ENCODE measurements around the gene SOSTDC1. TPM values are rescaled to one million over a fixed set of nuclear protein-coding genes. Genes with fewer than 3 reads are reported as not detected.
A peak's percentile ranks its signal among the peaks of the same experiment; 100 is the strongest.
"Not testable (repeated sequence)": the region's sequence is repeated elsewhere in the genome, so short reads cannot be mapped to it uniquely, and the experiment has no call there.

SOSTDC1 gene
- polyA plus RNA-seq: 1 to 10 TPM; 1.1 to 2.1 TPM

GRCh38 chr7:16465469-16466361 lies at the start of gene SOSTDC1:
Gene SOSTDC1 (minus strand): TSS chr7:16465738. CDS start chr7:16465668, 70 bp downstream.
- H3K27ac ChIP-seq (ENCODE audit: low read depth in 2 of 2, low read length in 1 of 2): peak within 1 kb of the TSS in 1 of 2 donors; percentile 8
- H3K36me3 ChIP-seq (ENCODE audit: control insufficient read depth in 2 of 2, insufficient read depth in 2 of 2, low read length in 1 of 2): no peaks in the 10 kb centered on the region
- H3K4me3 ChIP-seq (ENCODE audit: low read depth in 1 of 2, low read length in 2 of 2): peak within 1 kb of the TSS in 1 of 2 donors; percentile 38
- no peaks in the 10 kb centered on the region for H3K27me3 ChIP-seq (ENCODE audit: control insufficient read depth in 1 of 2, insufficient read depth in 2 of 2, low read length in 2 of 2)
- WGBS, 2 donors: 7 to 12% methylated on average over 10 of the region's 10 CpGs
- no peaks in the 10 kb centered on the region for H3K4me1 ChIP-seq (ENCODE audit: control insufficient read depth in 2 of 2, insufficient read depth in 2 of 2, low read length in 1 of 2)
- no peaks in the 10 kb centered on the region for H3K9me3 ChIP-seq (ENCODE audit: control insufficient read depth in 2 of 2, insufficient read depth in 1 of 2, low read depth in 1 of 2, low read length in 1 of 2)

GRCh38 chr7:16514729-16515128 lies 49.2 kb upstream of the SOSTDC1 start:
- Histone ChIP-seq H3K36me3 (ENCODE audit: control insufficient read depth in 2 of 2, insufficient read depth in 2 of 2, low read length in 1 of 2) (no peaks in the 10 kb centered on the region), H3K9me3 (ENCODE audit: control insufficient read depth in 2 of 2, insufficient read depth in 1 of 2, low read depth in 1 of 2, low read length in 1 of 2) (no peaks in the 10 kb centered on the region), H3K27ac (ENCODE audit: low read depth in 2 of 2, low read length in 1 of 2) (no peak overlapping the region), H3K4me3 (ENCODE audit: low read depth in 1 of 2, low read length in 2 of 2) (no peak overlapping the region), H3K27me3 (ENCODE audit: control insufficient read depth in 1 of 2, insufficient read depth in 2 of 2, low read length in 2 of 2) (no peaks in the 10 kb centered on the region), H3K4me1 (ENCODE audit: control insufficient read depth in 2 of 2, insufficient read depth in 2 of 2, low read length in 1 of 2) (no peaks in the 10 kb centered on the region)

- no peaks in the 10 kb centered on the region for H3K9me3 ChIP-seq (ENCODE audit: control insufficient read depth in 2 of 2, insufficient read depth in 1 of 2, low read depth in 1 of 2, low read length in 1 of 2)
- WGBS, 2 donors: 66 to 76% methylated on average over 1 of the region's 1 CpG
- H3K4me3 ChIP-seq (ENCODE audit: low read depth in 1 of 2, low read length in 2 of 2): no peak overlapping the region
- H3K27me3 ChIP-seq (ENCODE audit: control insufficient read depth in 1 of 2, insufficient read depth in 2 of 2, low read length in 2 of 2): no peaks in the 10 kb centered on the region
- H3K4me1 ChIP-seq (ENCODE audit: control insufficient read depth in 2 of 2, insufficient read depth in 2 of 2, low read length in 1 of 2): no peaks in the 10 kb centered on the region
- H3K36me3 ChIP-seq (ENCODE audit: control insufficient read depth in 2 of 2, insufficient read depth in 2 of 2, low read length in 1 of 2): no peaks in the 10 kb centered on the region
- H3K27ac ChIP-seq (ENCODE audit: low read depth in 2 of 2, low read length in 1 of 2): no peak overlapping the region
These were observed 48.7 kb upstream of the SOSTDC1 start for GRCh38 chr7:16514271-16514670.

GRCh38 chr7:16512097-16512496 lies 46.6 kb upstream of the SOSTDC1 start:
- Histone ChIP-seq H3K4me3 (ENCODE audit: low read depth in 1 of 2, low read length in 2 of 2) (no peak overlapping the region), H3K27ac (ENCODE audit: low read depth in 2 of 2, low read length in 1 of 2) (no peak overlapping the region), H3K27me3 (ENCODE audit: control insufficient read depth in 1 of 2, insufficient read depth in 2 of 2, low read length in 2 of 2) (no peaks in the 10 kb centered on the region), H3K4me1 (ENCODE audit: control insufficient read depth in 2 of 2, insufficient read depth in 2 of 2, low read length in 1 of 2) (no peaks in the 10 kb centered on the region), H3K36me3 (ENCODE audit: control insufficient read depth in 2 of 2, insufficient read depth in 2 of 2, low read length in 1 of 2) (no peaks in the 10 kb centered on the region), H3K9me3 (ENCODE audit: control insufficient read depth in 2 of 2, insufficient read depth in 1 of 2, low read depth in 1 of 2, low read length in 1 of 2) (no peaks in the 10 kb centered on the region)
- WGBS, 2 donors: 89 to 92% methylated on average over 7 of the region's 7 CpGs

- 85 to 92% methylated on average over 5 of the region's 5 CpGs for WGBS, 2 donors
- no peaks in the 10 kb centered on the region for H3K36me3 ChIP-seq (ENCODE audit: control insufficient read depth in 2 of 2, insufficient read depth in 2 of 2, low read length in 1 of 2)
These were observed 45.8 kb upstream of the SOSTDC1 start for GRCh38 chr7:16511314-16511713.

GRCh38 chr7:16509829-16510228 lies 44.3 kb upstream of the SOSTDC1 start:
- H3K4me1 ChIP-seq (ENCODE audit: control insufficient read depth in 2 of 2, insufficient read depth in 2 of 2, low read length in 1 of 2): no peaks in the 10 kb centered on the region
- no peaks in the 10 kb centered on the region for H3K36me3 ChIP-seq (ENCODE audit: control insufficient read depth in 2 of 2, insufficient read depth in 2 of 2, low read length in 1 of 2)
- no peaks in the 10 kb centered on the region for H3K27me3 ChIP-seq (ENCODE audit: control insufficient read depth in 1 of 2, insufficient read depth in 2 of 2, low read length in 2 of 2)
- H3K4me3 ChIP-seq (ENCODE audit: low read depth in 1 of 2, low read length in 2 of 2): no peak overlapping the region
- H3K9me3 ChIP-seq (ENCODE audit: control insufficient read depth in 2 of 2, insufficient read depth in 1 of 2, low read depth in 1 of 2, low read length in 1 of 2): no peaks in the 10 kb centered on the region
- no peak overlapping the region for H3K27ac ChIP-seq (ENCODE audit: low read depth in 2 of 2, low read length in 1 of 2)

More at GRCh38 chr7:16511314-16511713, 45.8 kb upstream of the SOSTDC1 start:
- H3K4me3 ChIP-seq (ENCODE audit: low read depth in 1 of 2, low read length in 2 of 2): no peak overlapping the region
- no peak overlapping the region for H3K27ac ChIP-seq (ENCODE audit: low read depth in 2 of 2, low read length in 1 of 2)
- no peaks in the 10 kb centered on the region for H3K9me3 ChIP-seq (ENCODE audit: control insufficient read depth in 2 of 2, insufficient read depth in 1 of 2, low read depth in 1 of 2, low read length in 1 of 2)
- H3K27me3 ChIP-seq (ENCODE audit: control insufficient read depth in 1 of 2, insufficient read depth in 2 of 2, low read length in 2 of 2): no peaks in the 10 kb centered on the region
- H3K4me1 ChIP-seq (ENCODE audit: control insufficient read depth in 2 of 2, insufficient read depth in 2 of 2, low read length in 1 of 2): no peaks in the 10 kb centered on the region

GRCh38 chr7:16506422-16506821 lies 40.9 kb upstream of the SOSTDC1 start:
- not testable (repeated sequence) for H3K4me3 ChIP-seq (ENCODE audit: low read depth in 1 of 2, low read length in 2 of 2); H3K36me3 ChIP-seq (ENCODE audit: control insufficient read depth in 2 of 2, insufficient read depth in 2 of 2, low read length in 1 of 2); H3K27me3 ChIP-seq (ENCODE audit: control insufficient read depth in 1 of 2, insufficient read depth in 2 of 2, low read length in 2 of 2); H3K4me1 ChIP-seq (ENCODE audit: control insufficient read depth in 2 of 2, insufficient read depth in 2 of 2, low read length in 1 of 2); H3K27ac ChIP-seq (ENCODE audit: low read depth in 2 of 2, low read length in 1 of 2); H3K9me3 ChIP-seq (ENCODE audit: control insufficient read depth in 2 of 2, insufficient read depth in 1 of 2, low read depth in 1 of 2, low read length in 1 of 2)
- WGBS, 2 donors: 83 to 92% methylated on average over 5 of the region's 5 CpGs

GRCh38 chr7:16504019-16504418 lies 38.5 kb upstream of the SOSTDC1 start:
- H3K4me3 ChIP-seq (ENCODE audit: low read depth in 1 of 2, low read length in 2 of 2): no peak overlapping the region
- H3K27me3 ChIP-seq (ENCODE audit: control insufficient read depth in 1 of 2, insufficient read depth in 2 of 2, low read length in 2 of 2): no peaks in the 10 kb centered on the region
- 81 to 86% methylated on average over 6 of the region's 6 CpGs for whole genome bisulfite sequencing, 2 donors
- H3K9me3 ChIP-seq (ENCODE audit: control insufficient read depth in 2 of 2, insufficient read depth in 1 of 2, low read depth in 1 of 2, low read length in 1 of 2): no peaks in the 10 kb centered on the region
- no peaks in the 10 kb centered on the region for H3K36me3 ChIP-seq (ENCODE audit: control insufficient read depth in 2 of 2, insufficient read depth in 2 of 2, low read length in 1 of 2)
- no peak overlapping the region for H3K27ac ChIP-seq (ENCODE audit: low read depth in 2 of 2, low read length in 1 of 2)
- H3K4me1 ChIP-seq (ENCODE audit: control insufficient read depth in 2 of 2, insufficient read depth in 2 of 2, low read length in 1 of 2): no peaks in the 10 kb centered on the region

- Histone ChIP-seq H3K27ac (ENCODE audit: low read depth in 2 of 2, low read length in 1 of 2) (no peak overlapping the region), H3K27me3 (ENCODE audit: control insufficient read depth in 1 of 2, insufficient read depth in 2 of 2, low read length in 2 of 2) (no peaks in the 10 kb centered on the region), H3K9me3 (ENCODE audit: control insufficient read depth in 2 of 2, insufficient read depth in 1 of 2, low read depth in 1 of 2, low read length in 1 of 2) (peaks cover 0 to under 1% of the 10 kb centered on the region in 2 donors), H3K4me1 (ENCODE audit: control insufficient read depth in 2 of 2, insufficient read depth in 2 of 2, low read length in 1 of 2) (no peaks in the 10 kb centered on the region), H3K36me3 (ENCODE audit: control insufficient read depth in 2 of 2, insufficient read depth in 2 of 2, low read length in 1 of 2) (no peaks in the 10 kb centered on the region), H3K4me3 (ENCODE audit: low read depth in 1 of 2, low read length in 2 of 2) (no peak overlapping the region)
- WGBS, 2 donors: 96 to 97% methylated on average over 19 of the region's 19 CpGs
These were observed 36.8 kb upstream of the SOSTDC1 start for GRCh38 chr7:16502303-16502702.

- peaks cover 0 to 2% of the 10 kb centered on the region in 2 donors for H3K9me3 ChIP-seq (ENCODE audit: control insufficient read depth in 2 of 2, insufficient read depth in 1 of 2, low read depth in 1 of 2, low read length in 1 of 2)
- H3K27ac ChIP-seq (ENCODE audit: low read depth in 2 of 2, low read length in 1 of 2): no peak overlapping the region
- 89 to 91% methylated on average over 2 of the region's 2 CpGs for whole genome bisulfite sequencing, 2 donors
- no peaks in the 10 kb centered on the region for H3K36me3 ChIP-seq (ENCODE audit: control insufficient read depth in 2 of 2, insufficient read depth in 2 of 2, low read length in 1 of 2)
- H3K4me1 ChIP-seq (ENCODE audit: control insufficient read depth in 2 of 2, insufficient read depth in 2 of 2, low read length in 1 of 2): peaks cover 0 to 3% of the 10 kb centered on the region in 2 donors
- no peaks in the 10 kb centered on the region for H3K27me3 ChIP-seq (ENCODE audit: control insufficient read depth in 1 of 2, insufficient read depth in 2 of 2, low read length in 2 of 2)
- H3K4me3 ChIP-seq (ENCODE audit: low read depth in 1 of 2, low read length in 2 of 2): no peak overlapping the region
These were observed 32.6 kb upstream of the SOSTDC1 start for GRCh38 chr7:16498122-16498521.

Measured in esophagus (tissue), 2 donors.